CD4-positive, alpha-beta T cell treated with Interleukin-15 for 4 hours (primary cell): ENCODE measurements around the gene RHOJ.
"Not testable (repeated sequence)": the region's sequence is repeated elsewhere in the genome, so short reads cannot be mapped to it uniquely, and the experiment has no call there.

Source experiments
- DNase-seq: peaks from one replicate; pipeline ENCODE4 v3.0.0-alpha.2; 2020; ENCODE audit warnings: low spot score

Gene RHOJ

GRCh38 chr14:63299351-63300110 lies 95.3 kb downstream of the RHOJ start:
- no peak for DNase-seq

GRCh38 chr14:63300854-63301253 lies 96.6 kb downstream of the RHOJ start:
- no peak for DNase-seq

- no peak for DNase-seq
These were observed 97.8 kb downstream of the RHOJ start for GRCh38 chr14:63301891-63302534.

GRCh38 chr14:63304429-63304828 lies 100.2 kb downstream of the RHOJ start:
- not testable (repeated sequence) for DNase-seq

GRCh38 chr14:63308723-63309317 lies 104.6 kb downstream of the RHOJ start:
- DNase-seq = no peak

GRCh38 chr14:63318835-63319234 lies 114.6 kb downstream of the RHOJ start, which contains the start of gene GPHB5:
TSS of gene GPHB5 (minus strand) at chr14:63318935. CDS start at chr14:63317849, 1,086 bp downstream.
- DNase-seq = no peak

- DNase-seq = no peak
These were observed 118.2 kb downstream of the RHOJ start for GRCh38 chr14:63322472-63322871.

GRCh38 chr14:63322897-63323573 lies 118.8 kb downstream of the RHOJ start:
- no peak for DNase-seq

- DNase-seq = no peak
These were observed 122.6 kb downstream of the RHOJ start for GRCh38 chr14:63326840-63327239.

GRCh38 chr14:63328787-63329737 lies 124.8 kb downstream of the RHOJ start:
- no peak for DNase-seq

GRCh38 chr14:63342371-63342770 lies 138.1 kb downstream of the RHOJ start:
- no peak for DNase-seq
